Stimulated activated CD8-positive, alpha-beta memory T cell treated with anti-CD3 and anti-CD28 coated beads, Interleukin-4, amount 100 ng/mL, for 24 hours (primary cell): Measurements from ENCODE around the gene PCMTD2.
"Not testable (repeated sequence)": the region's sequence is repeated elsewhere in the genome, so short reads cannot be mapped to it uniquely, and the experiment has no call there.

Experiments
- DNase-seq: peaks from one replicate; pipeline ENCODE4 v3.0.0-alpha.2; 2020; ENCODE audit warnings: low read depth

Gene PCMTD2

GRCh38 chr20:64224351-64225170 lies 31.0 kb upstream of the PCMTD2 start:
- no peak for DNase-seq

GRCh38 chr20:64225171-64225595 lies 30.4 kb upstream of the PCMTD2 start:
- DNase-seq, result no peak

GRCh38 chr20:64225828-64226598 lies 29.5 kb upstream of the PCMTD2 start:
- no peak for DNase-seq

GRCh38 chr20:64226686-64227580 lies 28.6 kb upstream of the PCMTD2 start:
- no peak for DNase-seq

GRCh38 chr20:64228086-64228653 lies 27.4 kb upstream of the PCMTD2 start:
- no peak for DNase-seq

GRCh38 chr20:64228751-64229506 lies 26.6 kb upstream of the PCMTD2 start:
- no peak for DNase-seq

- no peak for DNase-seq
Observed at GRCh38 chr20:64229507-64230061, 26.0 kb upstream of the PCMTD2 start.

GRCh38 chr20:64230461-64231145 lies 24.9 kb upstream of the PCMTD2 start:
- DNase-seq, result no peak

- DNase-seq, result no peak
Observed at GRCh38 chr20:64231621-64232550, 23.7 kb upstream of the PCMTD2 start.

GRCh38 chr20:64232794-64233193 lies 22.8 kb upstream of the PCMTD2 start:
- DNase-seq, result no peak

- no peak for DNase-seq
Observed at GRCh38 chr20:64233725-64234124, 21.8 kb upstream of the PCMTD2 start.

GRCh38 chr20:64234291-64234791 lies 21.2 kb upstream of the PCMTD2 start:
- DNase-seq, result no peak

- not testable (repeated sequence) for DNase-seq
Observed at GRCh38 chr20:64234921-64235565, 20.5 kb upstream of the PCMTD2 start.

GRCh38 chr20:64236137-64237088 lies 19.1 kb upstream of the PCMTD2 start:
- no peak for DNase-seq

GRCh38 chr20:64237316-64237715 lies 18.2 kb upstream of the PCMTD2 start:
- DNase-seq, result no peak

GRCh38 chr20:64238115-64238825 lies 17.3 kb upstream of the PCMTD2 start:
- DNase-seq, result no peak
